Activated naive CD8-positive, alpha-beta T cell treated with anti-CD3 and anti-CD28 coated beads, Interleukin-2, amount 10 ng/mL, durations not matched to agents 7 days and 5 days (primary cell): ENCODE results near the gene MUS81. TPM values are rescaled to one million over a fixed set of nuclear protein-coding genes. Genes with fewer than 3 reads are reported as not detected.
"Not testable (repeated sequence)": the region's sequence is repeated elsewhere in the genome, so short reads cannot be mapped to it uniquely, and the experiment has no call there.

Experiments used
- ATAC-seq: fragments of 150-1000 bp; cut with Tn5 transposase; one replicate; pipeline ENCODE4 v1.10.0; 2021; ENCODE audit warnings: low read depth, moderate library complexity
- POLR2A ChIA-PET: fragments of 350-600 bp; sonication (Branson Sonifier 250); formaldehyde crosslinking; loops from one replicate; lab custom pipeline; 2021; ENCODE audit warnings: antibody characterized with exemption; lab: Charles Lee
- DNase-seq: peaks from one replicate; pipeline ENCODE4 v3.0.0; 2021
- H3K27ac Mint-ChIP-seq: one replicate; pipeline ENCODE4 v1.8.0; 2022; ENCODE audit warnings: mild to moderate bottlenecking, mixed read lengths
- H3K27me3 Mint-ChIP-seq: one replicate; pipeline ENCODE4 v1.8.0; 2022; ENCODE audit warnings: mild to moderate bottlenecking, moderate library complexity, mixed read lengths
- H3K36me3 Mint-ChIP-seq: one replicate; pipeline ENCODE4 v1.8.0; 2021; ENCODE audit warnings: mild to moderate bottlenecking, mixed read lengths
- H3K4me1 Mint-ChIP-seq: one replicate; pipeline ENCODE4 v1.8.0; 2021; ENCODE audit warnings: mixed read lengths
- H3K4me3 Mint-ChIP-seq: one replicate; pipeline ENCODE4 v1.8.0; 2022; ENCODE audit warnings: mild to moderate bottlenecking, moderate library complexity, mixed read lengths
- H3K9me3 Mint-ChIP-seq: one replicate; pipeline ENCODE4 v1.8.0; 2021; ENCODE audit warnings: mixed read lengths
- total RNA-seq, 2 experiments: library from RNA; stranded (reverse); gene quantifications; one replicate each; pipeline ENCODE4 v1.2.3, GENCODE V29; 2021

MUS81 gene
- total RNA-seq, 2 experiments from 2014 or later: 102 to 110 TPM

DNA sequence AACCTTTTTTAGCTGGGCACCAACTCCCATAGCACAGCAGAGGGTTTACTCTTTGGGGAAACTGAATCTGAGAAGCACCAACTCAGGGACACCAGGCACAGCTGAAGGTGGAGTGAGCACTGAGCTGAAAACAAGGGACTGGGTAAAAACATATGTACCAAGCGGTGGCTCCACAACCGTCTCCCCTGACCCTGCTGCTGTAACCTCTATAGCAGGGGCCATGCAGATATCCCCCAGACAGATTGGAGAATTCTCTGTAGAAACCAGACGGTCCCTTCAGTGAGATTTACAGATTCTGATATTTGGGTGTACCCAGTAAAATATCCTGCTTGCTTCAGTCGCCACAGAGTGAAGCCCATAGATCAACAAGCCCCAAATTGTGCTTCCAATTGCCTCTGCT is 30.8 kb upstream of the MUS81 start:
- DNase-seq (no peak), ATAC-seq (no peak)
- H3K9me3 Mint-ChIP-seq: no peaks in the 10 kb centered on the region
- POLR2A ChIA-PET: no interaction called here
- H3K27me3 Mint-ChIP-seq: peaks cover 20% of the 10 kb centered on the region
- no peaks in the 10 kb centered on the region for H3K36me3 Mint-ChIP-seq
- H3K4me1 Mint-ChIP-seq: peaks cover 11% of the 10 kb centered on the region
- no peak overlapping the region for H3K4me3 Mint-ChIP-seq
- no peak overlapping the region for H3K27ac Mint-ChIP-seq

DNA sequence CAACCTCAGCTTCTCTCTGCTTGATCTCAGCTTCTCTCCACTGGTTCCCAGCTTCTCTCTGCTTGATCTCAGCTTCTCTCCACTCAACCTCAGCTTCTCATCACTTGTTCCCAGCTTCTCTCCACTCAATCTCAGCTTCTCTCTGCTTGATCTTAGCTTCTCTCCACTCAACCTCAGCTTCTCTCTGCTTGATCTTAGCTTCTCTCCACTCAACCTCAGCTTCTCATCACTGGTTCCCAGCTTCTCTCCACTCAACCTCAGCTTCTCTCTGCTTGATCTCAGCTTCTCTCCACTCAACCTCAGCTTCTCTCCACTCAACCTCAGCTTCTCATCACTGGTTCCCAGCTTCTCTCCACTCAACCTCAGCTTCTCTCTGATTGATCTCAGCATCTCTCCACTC is 28.0 kb upstream of the MUS81 start:
- Mint-ChIP-seq H3K27me3 (peaks cover 20% of the 10 kb centered on the region), H3K4me1 (peaks cover 11% of the 10 kb centered on the region)
- H3K36me3 Mint-ChIP-seq, H3K4me3 Mint-ChIP-seq, ATAC-seq, H3K9me3 Mint-ChIP-seq, DNase-seq, H3K27ac Mint-ChIP-seq: not testable (repeated sequence)
- POLR2A ChIA-PET: interaction anchor here (0.9 to 2.1 kb wide), 6 partner anchors 16 to 105 kb away, joined by 3 to 16 read pairs (median 5); partner anchors contain the start of genes CCDC85B, CFL1 and MUS81

DNA sequence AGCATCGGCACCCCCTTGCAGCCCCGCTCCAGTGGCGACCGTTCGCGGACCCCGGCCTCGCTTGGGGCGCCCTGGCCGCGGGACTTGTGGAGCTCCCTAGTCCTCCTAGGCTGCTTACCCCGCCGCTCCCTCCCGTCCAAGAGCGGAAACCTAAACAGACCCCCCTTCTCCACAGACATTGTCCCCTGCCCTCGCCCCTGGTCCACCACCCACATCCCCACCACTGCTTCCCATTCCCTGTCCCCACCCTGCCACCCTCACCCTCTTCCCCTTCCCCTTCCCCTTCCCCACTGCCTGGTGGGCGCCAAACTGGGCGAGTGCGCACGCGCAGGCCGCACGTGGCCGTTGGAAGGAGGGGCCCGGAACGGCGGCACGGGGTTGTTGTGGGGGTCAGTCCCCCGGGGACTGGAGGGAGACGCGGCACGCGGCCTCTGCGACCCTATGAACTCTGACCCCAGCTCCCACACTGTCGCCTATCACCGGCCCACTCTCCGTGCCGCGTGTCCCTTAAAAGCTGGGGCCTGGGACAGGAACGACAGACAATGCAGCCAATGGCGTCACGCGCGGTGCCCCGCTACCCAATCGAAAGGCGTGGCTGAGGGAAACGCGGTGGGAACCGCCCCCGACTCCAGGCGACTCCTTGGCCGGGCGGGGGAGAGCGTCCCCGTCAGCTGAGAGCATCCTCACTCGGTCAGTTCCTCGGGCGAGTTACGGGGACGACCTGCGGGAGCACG is 26.8 kb upstream of the MUS81 start, which contains the start of gene SNX32:
SNX32 (plus strand) TSS at position 667 of the 734 bp plus-strand sequence. CDS start 103 bp downstream, outside the sequence.
- no peaks in the 10 kb centered on the region for H3K9me3 Mint-ChIP-seq
- POLR2A ChIA-PET: interaction anchor here (0.7 to 2.1 kb wide), 16 partner anchors 10 to 219 kb away, joined by 3 to 16 read pairs (median 3); partner anchors contain the start of genes BANF1, CCDC85B, CFL1 and FIBP
- H3K4me3 Mint-ChIP-seq: no peak within 1 kb of the TSS
- ATAC-seq: peak; percentile 99
- DNase-seq: peak; percentile 96
- H3K4me1 Mint-ChIP-seq: peaks cover 9% of the 10 kb centered on the region
- H3K27me3 Mint-ChIP-seq: peaks cover 22% of the 10 kb centered on the region
- H3K36me3 Mint-ChIP-seq: no peaks in the 10 kb centered on the region
- H3K27ac Mint-ChIP-seq: no peak within 1 kb of the TSS

DNA sequence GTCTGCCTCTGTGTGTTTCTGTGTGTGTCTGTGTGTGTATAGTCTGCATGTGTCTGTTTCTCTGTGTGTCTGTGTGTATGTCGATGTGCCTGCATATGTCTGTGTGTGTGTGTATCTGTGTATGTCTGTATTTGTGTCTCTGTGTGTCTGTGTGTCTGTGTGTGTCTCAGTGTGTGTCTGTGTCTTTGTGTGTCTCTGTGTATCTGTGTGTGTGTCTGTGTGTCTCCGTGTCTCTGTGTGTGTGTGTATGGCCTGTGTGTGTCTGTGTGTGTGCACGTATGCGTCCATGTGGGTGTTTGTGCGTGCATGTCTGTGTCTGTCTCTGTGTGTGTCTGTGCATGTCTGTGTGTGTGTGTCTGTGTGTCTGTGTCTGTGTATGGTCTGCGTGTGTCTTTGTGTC is 26.0 kb upstream of the MUS81 start:
- H3K4me1 Mint-ChIP-seq: peaks cover 9% of the 10 kb centered on the region
- no peaks in the 10 kb centered on the region for H3K36me3 Mint-ChIP-seq
- no peak overlapping the region for H3K27ac Mint-ChIP-seq
- DNase-seq (no peak), ATAC-seq (no peak)
- no peaks in the 10 kb centered on the region for H3K9me3 Mint-ChIP-seq
- POLR2A ChIA-PET: interaction anchor here (0.8 to 2.1 kb wide), 9 partner anchors 13 to 168 kb away, joined by 3 to 16 read pairs (median 4); partner anchors contain the start of genes BANF1, CCDC85B, CFL1 and FIBP
- peaks cover 22% of the 10 kb centered on the region for H3K27me3 Mint-ChIP-seq
- no peak overlapping the region for H3K4me3 Mint-ChIP-seq

DNA sequence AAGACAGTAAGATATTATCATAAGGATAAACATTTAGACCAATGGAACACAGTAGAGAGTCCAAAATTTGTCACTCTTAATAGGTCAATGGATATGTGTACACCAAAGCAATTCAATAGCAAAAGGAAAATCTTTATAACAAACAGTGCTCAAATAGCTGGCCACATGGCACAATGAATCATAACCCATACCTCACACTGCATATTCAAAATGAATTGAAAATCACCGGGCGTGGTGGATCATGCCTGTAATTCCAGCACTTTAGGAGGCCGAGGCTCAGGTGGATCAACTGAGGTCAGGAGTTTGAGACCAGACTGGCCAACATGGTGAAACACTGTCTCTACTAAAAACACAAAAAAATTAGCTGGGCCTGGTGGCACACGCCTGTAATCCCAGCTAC is 18.1 kb upstream of the MUS81 start:
- H3K27me3 Mint-ChIP-seq: peaks cover 2% of the 10 kb centered on the region
- no peaks in the 10 kb centered on the region for H3K4me1 Mint-ChIP-seq
- DNase-seq (no peak), ATAC-seq (no peak)
- no peak overlapping the region for H3K4me3 Mint-ChIP-seq
- POLR2A ChIA-PET: no interaction called here
- H3K9me3 Mint-ChIP-seq: no peaks in the 10 kb centered on the region
- H3K27ac Mint-ChIP-seq: no peak overlapping the region
- H3K36me3 Mint-ChIP-seq: no peaks in the 10 kb centered on the region

DNA sequence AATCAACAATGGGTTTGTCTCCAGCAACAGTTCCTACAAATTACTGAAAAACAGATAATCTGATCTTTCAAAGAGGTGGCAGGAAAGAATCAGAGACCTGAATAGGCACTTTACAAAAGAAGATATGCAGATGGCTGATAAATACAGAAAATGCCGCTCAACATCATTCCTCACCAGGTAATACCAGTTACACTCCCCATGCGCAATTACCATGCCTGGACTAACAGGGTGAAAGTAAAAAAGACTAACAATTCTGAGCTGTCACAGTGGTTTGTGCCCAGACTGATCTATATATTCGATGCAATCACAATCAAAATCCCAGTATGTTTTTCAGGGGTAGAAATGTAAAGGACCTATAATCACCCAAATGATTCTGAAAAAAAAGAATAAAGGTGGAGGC is 16.4 kb upstream of the MUS81 start:
- H3K9me3 Mint-ChIP-seq: no peaks in the 10 kb centered on the region
- ATAC-seq: no peak
- no peak for DNase-seq

DNA sequence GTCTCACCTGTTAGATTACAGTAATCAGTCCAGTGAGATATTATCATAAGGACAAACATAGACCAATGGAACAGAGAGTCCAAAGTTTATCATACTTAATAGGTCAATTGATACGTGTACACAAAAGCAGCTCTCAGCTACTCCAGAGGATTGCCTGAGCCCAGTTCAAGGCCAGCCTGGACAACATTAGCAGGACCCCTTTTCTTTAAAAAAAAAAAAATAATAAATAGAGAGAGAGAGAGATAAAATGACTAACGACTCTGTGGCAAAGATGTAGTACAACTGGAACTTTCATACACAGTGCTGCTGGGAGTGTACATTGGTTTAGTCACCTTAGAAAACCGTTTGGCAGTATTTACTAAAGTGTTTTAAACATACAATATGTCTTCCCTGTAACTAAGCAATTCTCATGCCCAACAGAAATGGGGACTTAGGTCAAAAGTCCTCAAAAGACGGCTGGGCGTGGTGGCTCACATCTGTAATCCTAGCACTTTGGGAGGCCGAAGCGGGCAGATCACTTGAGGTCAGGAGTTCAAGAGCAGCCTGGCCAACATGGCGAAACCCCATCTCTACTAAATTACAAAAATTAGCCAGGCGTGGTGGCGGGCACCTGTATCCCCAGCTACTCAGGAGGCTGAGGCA is 15.9 kb upstream of the MUS81 start:
- Mint-ChIP-seq H3K4me1 (no peaks in the 10 kb centered on the region), H3K36me3 (no peaks in the 10 kb centered on the region), H3K27me3 (peaks cover 3% of the 10 kb centered on the region), H3K4me3 (no peak overlapping the region), H3K27ac (no peak overlapping the region), H3K9me3 (no peaks in the 10 kb centered on the region)
- ATAC-seq: no peak
- DNase-seq: no peak
- POLR2A ChIA-PET: interaction anchor here (1.0 to 1.4 kb wide), 2 partner anchors 11 to 46 kb away, joined by 3 read pairs; partner anchors contain the start of genes CCDC85B and SNX32

More for the DNA sequence above, 16.4 kb upstream of the MUS81 start:
- Mint-ChIP-seq H3K27me3 (peaks cover 3% of the 10 kb centered on the region), H3K4me1 (no peaks in the 10 kb centered on the region), H3K27ac (no peak overlapping the region), H3K4me3 (no peak overlapping the region), H3K36me3 (no peaks in the 10 kb centered on the region)
- POLR2A ChIA-PET: interaction anchor here (0.7 to 1.4 kb wide), 3 partner anchors 10 to 46 kb away, joined by 3 read pairs; partner anchors contain the start of genes CCDC85B and SNX32

DNA sequence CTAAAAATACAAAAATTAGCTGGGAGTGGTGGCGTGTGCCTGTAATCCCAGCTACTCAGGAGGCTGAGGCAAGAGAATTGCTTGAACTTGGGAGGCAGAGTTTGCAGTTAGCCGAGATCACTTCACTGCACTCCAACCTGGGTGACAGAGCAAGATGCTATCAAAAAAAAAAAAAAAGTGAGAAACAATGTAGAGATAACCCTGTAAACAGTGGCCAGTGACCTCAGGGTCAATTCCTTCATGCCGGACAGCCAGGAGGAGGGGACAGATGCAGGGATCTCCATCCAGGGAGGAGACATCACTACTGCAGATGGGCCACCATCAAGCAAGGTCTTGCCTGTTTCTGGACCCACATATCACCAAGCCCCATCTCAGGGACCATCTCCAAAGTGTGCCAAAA is 12.5 kb upstream of the MUS81 start:
- Mint-ChIP-seq H3K27me3 (peaks cover 3% of the 10 kb centered on the region), H3K9me3 (peaks cover 2% of the 10 kb centered on the region), H3K4me3 (no peak overlapping the region), H3K36me3 (peaks cover 15% of the 10 kb centered on the region), H3K4me1 (peaks cover 4% of the 10 kb centered on the region), H3K27ac (no peak overlapping the region)
- DNase-seq: no peak
- POLR2A ChIA-PET: interaction anchor here (1.4 to 2.8 kb wide), 3 partner anchors 12 to 15 kb away, joined by 3 to 22 read pairs (median 6); partner anchors contain the start of genes MUS81 and SNX32
- ATAC-seq: no peak

DNA sequence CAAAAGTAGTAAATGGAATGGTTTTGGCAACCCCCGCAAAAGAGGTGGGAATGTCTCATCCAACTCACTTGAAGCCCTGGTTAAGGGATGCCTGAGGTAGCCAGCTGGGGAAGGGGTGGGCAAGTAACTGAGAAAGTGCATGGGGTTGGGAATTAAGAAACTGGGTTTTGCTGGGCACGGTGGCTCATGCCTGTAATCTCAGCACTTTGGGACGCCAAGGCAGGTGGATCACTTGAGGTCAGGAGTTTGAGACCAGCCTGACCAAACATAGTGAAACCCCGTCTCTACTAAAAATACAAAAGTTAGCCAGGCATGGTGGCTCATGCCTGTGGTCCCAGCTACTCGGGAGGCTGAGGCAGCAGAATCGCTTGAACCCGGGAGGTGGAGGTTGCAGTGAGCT is 11.5 kb upstream of the MUS81 start:
- not testable (repeated sequence) for ATAC-seq, H3K27ac Mint-ChIP-seq, H3K4me1 Mint-ChIP-seq, H3K4me3 Mint-ChIP-seq, DNase-seq, H3K27me3 Mint-ChIP-seq, H3K9me3 Mint-ChIP-seq
- POLR2A ChIA-PET: interaction anchor here (0.9 to 5.6 kb wide), 5 partner anchors 11 to 135 kb away, joined by 3 to 25 read pairs (median 3); partner anchors contain the start of genes CCDC85B and MUS81
- peaks cover 21% of the 10 kb centered on the region for H3K36me3 Mint-ChIP-seq

DNA sequence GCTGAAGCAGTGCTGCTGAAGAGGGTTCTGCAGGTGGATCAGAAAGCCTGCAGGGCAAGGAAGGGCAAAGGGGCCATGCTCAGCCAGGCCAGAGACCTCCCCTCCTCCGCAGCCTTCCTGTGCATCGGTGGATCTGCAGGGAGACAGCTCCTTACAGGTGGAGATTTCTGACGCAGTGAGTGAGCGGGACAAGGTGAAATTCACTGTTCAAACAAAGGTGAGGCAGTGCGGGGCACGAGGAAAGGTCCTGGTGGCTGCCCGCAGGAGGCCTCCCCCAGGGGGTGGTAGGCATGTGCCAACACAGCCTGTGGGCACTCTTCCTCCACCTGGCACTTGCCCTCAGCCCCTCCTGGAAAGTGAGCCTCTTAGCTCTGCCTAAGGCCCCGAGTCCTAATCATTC is 10.9 kb upstream of the MUS81 start:
- POLR2A ChIA-PET: interaction anchor here (0.7 to 5.6 kb wide), 6 partner anchors 10 to 41 kb away, joined by 3 to 25 read pairs (median 4); partner anchors contain the start of genes CCDC85B and MUS81
- Mint-ChIP-seq H3K27me3 (peaks cover 3% of the 10 kb centered on the region), H3K27ac (no peak overlapping the region), H3K9me3 (peaks cover 2% of the 10 kb centered on the region), H3K4me3 (no peak overlapping the region), H3K36me3 (peaks cover 28% of the 10 kb centered on the region), H3K4me1 (peaks cover 14% of the 10 kb centered on the region)
- no peak for DNase-seq
- ATAC-seq: no peak

DNA sequence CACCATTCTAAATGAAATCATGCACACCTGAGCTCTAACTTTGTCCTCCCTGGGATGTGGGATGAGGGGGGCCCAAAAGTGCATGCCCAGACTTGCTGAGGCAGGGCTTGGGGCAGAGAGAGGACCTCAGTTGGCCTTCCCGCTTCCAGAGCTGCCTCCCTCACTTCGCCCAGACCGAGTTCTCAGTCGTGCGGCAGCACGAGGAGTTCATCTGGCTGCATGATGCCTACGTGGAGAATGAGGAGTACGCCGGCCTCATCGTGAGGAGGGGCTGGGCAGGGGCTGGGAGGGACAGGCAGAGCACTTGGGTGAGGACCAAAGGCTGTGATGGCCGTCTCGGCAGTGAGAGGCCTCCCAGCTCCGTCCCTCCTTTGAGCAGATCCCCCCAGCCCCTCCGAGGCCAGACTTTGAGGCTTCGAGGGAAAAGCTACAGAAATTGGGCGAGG is 10.4 kb upstream of the MUS81 start:
- Mint-ChIP-seq H3K27me3 (peaks cover 3% of the 10 kb centered on the region), H3K9me3 (peaks cover 2% of the 10 kb centered on the region), H3K27ac (no peak overlapping the region), H3K4me3 (no peak overlapping the region), H3K4me1 (peaks cover 17% of the 10 kb centered on the region), H3K36me3 (peaks cover 32% of the 10 kb centered on the region)
- DNase-seq (no peak), ATAC-seq (no peak)
- POLR2A ChIA-PET: interaction anchor here (0.7 to 5.6 kb wide), 5 partner anchors 10 to 36 kb away, joined by 3 to 25 read pairs (median 5); partner anchors contain the start of gene MUS81

DNA sequence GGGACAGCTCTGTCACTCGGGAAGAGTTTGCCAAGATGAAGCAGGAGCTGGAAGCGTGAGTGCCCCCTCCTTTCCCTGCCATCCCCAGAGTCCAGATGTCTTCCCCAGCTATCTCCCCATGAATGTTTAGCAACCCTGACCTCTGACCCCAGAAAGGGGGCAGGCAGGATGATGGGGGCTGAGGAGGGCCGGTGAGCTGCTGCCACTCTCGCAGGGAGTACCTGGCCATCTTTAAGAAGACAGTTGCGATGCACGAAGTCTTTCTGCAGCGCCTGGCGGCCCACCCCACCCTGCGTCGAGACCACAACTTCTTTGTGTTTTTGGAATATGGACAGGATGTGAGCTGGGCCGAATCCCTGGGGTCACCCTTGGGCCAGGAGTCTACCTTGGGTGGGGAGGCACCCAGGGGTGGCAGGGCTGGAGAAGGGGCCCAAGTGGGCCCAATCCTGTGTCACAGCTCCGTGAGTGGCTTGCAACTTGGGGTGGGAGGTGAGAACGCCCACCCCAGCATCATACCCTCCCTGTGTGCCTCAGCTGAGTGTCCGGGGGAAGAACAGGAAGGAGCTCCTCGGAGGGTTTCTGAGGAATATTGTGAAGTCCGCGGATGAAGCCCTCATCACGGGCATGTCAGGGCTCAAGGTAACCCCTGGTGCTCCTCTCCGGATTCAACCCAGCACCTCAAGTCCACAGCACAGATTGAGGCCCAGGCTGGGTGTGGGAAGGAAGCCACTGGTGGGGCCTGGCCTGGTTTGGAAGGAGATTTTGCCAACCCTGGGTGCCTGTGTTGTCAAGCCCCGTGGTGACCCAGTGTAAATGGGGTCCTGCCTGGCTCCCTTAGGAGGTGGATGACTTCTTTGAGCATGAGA is 9.8 kb upstream of the MUS81 start:
- peaks cover 2% of the 10 kb centered on the region for H3K9me3 Mint-ChIP-seq
- H3K27me3 Mint-ChIP-seq: peaks cover 3% of the 10 kb centered on the region
- no peak for DNase-seq
- peaks cover 37% of the 10 kb centered on the region for H3K36me3 Mint-ChIP-seq
- POLR2A ChIA-PET: interaction anchor here (0.7 to 5.6 kb wide), 6 partner anchors 9 to 35 kb away, joined by 3 to 25 read pairs (median 4); partner anchors contain the start of gene MUS81
- peaks cover 17% of the 10 kb centered on the region for H3K4me1 Mint-ChIP-seq
- no peak overlapping the region for H3K27ac Mint-ChIP-seq
- H3K4me3 Mint-ChIP-seq: no peak overlapping the region
- ATAC-seq: peak; percentile 18
